ENCODE data around the gene KCNJ6. TPM values are rescaled to one million over a fixed set of nuclear protein-coding genes. Genes with fewer than 3 reads are reported as not detected.

KCNJ6 gene
- total and polyA plus RNA-seq, 2 of the 8 experiments (the other 6 are each of a cell fraction or from before 2014, with no cell fraction given) = 0.51 to 1.2 TPM

DNA sequence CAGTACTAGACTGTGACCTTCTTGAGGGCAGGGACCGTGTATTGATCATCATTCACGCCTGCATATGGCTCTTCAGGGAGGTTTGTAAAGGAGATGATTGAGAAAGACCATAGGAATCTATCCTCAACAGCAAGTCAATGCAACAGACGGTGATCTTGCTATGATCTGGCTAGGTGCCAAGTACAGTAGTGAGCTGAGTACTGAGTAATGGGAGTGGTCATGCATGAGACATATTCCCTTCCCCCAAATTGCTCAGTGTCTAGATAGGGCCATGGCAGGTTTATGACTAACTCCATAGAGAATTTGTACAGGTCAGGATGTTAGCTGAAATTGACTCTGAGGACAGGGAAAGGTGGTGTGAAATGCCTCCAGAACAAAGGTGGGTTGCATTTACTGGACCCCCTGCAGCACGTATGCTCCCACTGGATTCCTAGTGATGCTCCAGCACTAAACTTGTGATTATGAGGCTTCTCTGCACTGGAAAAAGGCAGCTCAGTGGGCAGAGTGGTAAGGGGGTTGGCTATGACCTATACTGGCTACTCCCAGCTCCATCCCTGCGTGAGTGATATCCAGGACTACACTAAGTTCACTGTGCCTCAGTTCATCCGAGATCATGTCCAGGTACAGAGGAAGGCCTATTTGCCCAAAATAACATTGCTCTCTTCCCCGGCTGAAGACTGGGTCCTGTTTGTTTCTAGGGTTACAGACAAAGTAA lies 37.2 kb downstream of the KCNJ6 start:
- Histone ChIP-seq H3K27me3 (replicated peaks in 1 of 4; ENCODE audit: control insufficient read depth in 3 of 4, extremely low read depth in 1 of 4, insufficient read depth in 3 of 4, low read length in 3 of 4) (no peaks in the 10 kb centered on the region; a peak in 1 of 7 replicates), H3K79me1 (ENCODE audit: low read depth, low read length) (no peaks in the 10 kb centered on the region), H2BK12ac (ENCODE audit: low read depth, low read length) (no peak overlapping the region), H3K23ac (ENCODE audit: insufficient read length) (no peak overlapping the region), H3K9me3 (ENCODE audit: insufficient read depth in 2 of 2, low read depth in 1 of 2, low read length in 1 of 2) (no peaks in the 10 kb centered on the region), H3K4me3 (ENCODE audit: extremely low read depth in 1 of 4, insufficient read depth in 2 of 4, low read depth in 3 of 4, low read length in 4 of 4) (no peak overlapping the region), H3K4me1 (replicated peaks in 1 of 4; ENCODE audit: control insufficient read depth in 3 of 4, insufficient read depth in 4 of 4, low read length in 3 of 4) (peaks cover 0 to 3% (median 0%) of the 10 kb centered on the region in 4 experiments; a peak in 1 of 7 replicates), H4K5ac (ENCODE audit: insufficient read length, low read depth, low read length) (no peak overlapping the region), H3K4ac (replicated peaks; ENCODE audit: insufficient read length, low read depth, low read length) (no peak overlapping the region), H2BK20ac (ENCODE audit: low read length) (no peak overlapping the region), H4K20me1 (replicated peaks in 1 of 2; ENCODE audit: control insufficient read depth in 1 of 2, insufficient read depth in 2 of 2, low read length in 2 of 2) (no peaks in the 10 kb centered on the region), H3K18ac (ENCODE audit: extremely low read depth, low read length) (no peak overlapping the region), H3K36me3 (ENCODE audit: control insufficient read depth in 2 of 4, insufficient read depth in 4 of 4, low read length in 3 of 4) (no peaks in the 10 kb centered on the region), H3K23me2 (ENCODE audit: low read depth, low read length) (no peaks in the 10 kb centered on the region; the same call in 1 of the 2 replicates), H3K9ac (replicated peaks in 1 of 4; ENCODE audit: extremely low read depth in 1 of 4, low read depth in 3 of 4, low read length in 3 of 4) (no peak overlapping the region), H3K27ac (ENCODE audit: low read depth, low read length) (no peak overlapping the region), H3K4me2 (ENCODE audit: insufficient read depth in 1 of 2, low read depth in 2 of 2, low read length in 2 of 2) (no peak overlapping the region), H2BK15ac (ENCODE audit: low read length) (no peak overlapping the region), H2AK5ac (ENCODE audit: low read depth, low read length) (no peak overlapping the region), H4K8ac (ENCODE audit: extremely low read depth, insufficient read depth, low read length) (no peak overlapping the region), H2AFZ (ENCODE audit: low read length) (no peak overlapping the region), H2BK120ac (replicated peaks; ENCODE audit: low read depth, low read length) (no peak overlapping the region), H4K91ac (replicated peaks; ENCODE audit: insufficient read length, low read length) (no peak overlapping the region), H3K79me2 (ENCODE audit: control insufficient read depth in 1 of 2, insufficient read depth in 2 of 2, low read length in 2 of 2) (no peaks in the 10 kb centered on the region), H2BK5ac (ENCODE audit: low read depth, low read length) (no peak overlapping the region), H3K56ac (replicated peaks; ENCODE audit: insufficient read length, low read depth, low read length) (no peak overlapping the region), H3K14ac (ENCODE audit: insufficient read length) (no peak overlapping the region)
- FAIRE-seq (no peak), DNase-seq (ENCODE audit: low read depth in 1 of 2, low spot score in 2 of 2) (no peak)
- TF ChIP-seq BRCA1 (IDR thresholded peaks at IDR 0.05; ENCODE audit: low read depth, low read length) = no peak
- TF ChIP-seq SP1 (IDR thresholded peaks at IDR 0.05; ENCODE audit: low read depth, low read length) = no peak
- ChIA-PET POLR2A (ENCODE audit: partially characterized antibody) (no interaction called here), CTCF (ENCODE audit: partially characterized antibody) (interaction anchor here (0.6 to 1.2 kb wide), 5 partner anchors 12 to 245 kb away, joined by 3 to 6 read pairs (median 3); no protein-coding TSS in a partner anchor)
- WGBS, 2 experiments (ENCODE audit: extremely low coverage in 1 of 2, insufficient coverage in 1 of 2, insufficient read length in 1 of 2, insufficient replicate concordance in 2 of 2, low coverage in 1 of 2, low lambda C conversion rate in 2 of 2, missing lambda C conversion rate in 1 of 2) = 72% methylated on average over 7 of the region's 7 CpGs; no CpG with 5 or more reads in 1 of the 2 experiments
